Calu3 (cell line): ENCODE data around the gene FLNA. TPM values are rescaled to one million over a fixed set of nuclear protein-coding genes. Genes with fewer than 3 reads are reported as not detected.
A peak's percentile ranks its signal among the peaks of the same experiment; 100 is the strongest.
"Not testable (repeated sequence)": the region's sequence is repeated elsewhere in the genome, so short reads cannot be mapped to it uniquely, and the experiment has no call there.

ENCODE experiments used
- BruUV-seq: library from RNA; stranded (reverse); fragments of 400-500 nt; replicated peaks from 2 replicates; lab custom pipeline; 2021; lab: Mats Ljungman, UMichigan
- CTCF ChIA-PET: fragments of 300-600 bp; sonication (Branson Sonifier 250); formaldehyde crosslinking; loops from one replicate; lab custom pipeline; 2022; ENCODE audit warnings: antibody characterized with exemption; lab: Charles Lee
- DNase-seq: peaks from one replicate; pipeline ENCODE4 v3.0.0; 2022
- H3K27ac Mint-ChIP-seq: one replicate; pipeline ENCODE4 v1.8.0; 2022; ENCODE audit warnings: mixed read lengths; ENCODE audit not compliant: unreplicated experiment
- H3K27me3 Mint-ChIP-seq: one replicate; pipeline ENCODE4 v1.8.0; 2022; ENCODE audit warnings: mixed read lengths; ENCODE audit not compliant: unreplicated experiment
- H3K36me3 Mint-ChIP-seq: one replicate; pipeline ENCODE4 v1.8.0; 2022; ENCODE audit warnings: mild to moderate bottlenecking, moderate library complexity, mixed read lengths; ENCODE audit not compliant: insufficient read depth, unreplicated experiment
- H3K4me1 Mint-ChIP-seq: one replicate; pipeline ENCODE4 v1.8.0; 2022; ENCODE audit warnings: mild to moderate bottlenecking, low read depth, mixed read lengths; ENCODE audit not compliant: unreplicated experiment
- H3K4me3 Mint-ChIP-seq: one replicate; pipeline ENCODE4 v1.8.0; 2022; ENCODE audit warnings: mild to moderate bottlenecking, low read depth, moderate library complexity, mixed read lengths; ENCODE audit not compliant: unreplicated experiment
- H3K9me3 Mint-ChIP-seq: one replicate; pipeline ENCODE4 v1.8.0; 2022; ENCODE audit warnings: low read depth, mixed read lengths; ENCODE audit not compliant: unreplicated experiment
- intact Hi-C: fragments of 100-400 bp; cut with micrococcal nuclease; formaldehyde crosslinking; loops from one replicate; pipeline ENCODE4 v1.10.0; 2022; ENCODE audit not compliant: unreplicated experiment
- total RNA-seq: library from RNA; stranded (reverse); gene quantifications from 2 replicates; pipeline ENCODE4 v1.2.3, GENCODE V29; 2022
- TF ChIP-seq, protein P1 (sequence below): fragments of 200-600 bp; IDR thresholded peaks from one replicate; pipeline ENCODE4 v1.8.0; 2022; ENCODE audit warnings: antibody characterized with exemption; ENCODE audit not compliant: unreplicated experiment

Gene FLNA
- total RNA-seq, 1 experiment from 2014 or later, result 1,240 TPM

GRCh38 chrX:154401045-154401799 lies 26.8 kb upstream of the FLNA start:
- no peak for DNase-seq
- CTCF ChIA-PET, result no interaction called here
- TF ChIP-seq, protein P1, sequence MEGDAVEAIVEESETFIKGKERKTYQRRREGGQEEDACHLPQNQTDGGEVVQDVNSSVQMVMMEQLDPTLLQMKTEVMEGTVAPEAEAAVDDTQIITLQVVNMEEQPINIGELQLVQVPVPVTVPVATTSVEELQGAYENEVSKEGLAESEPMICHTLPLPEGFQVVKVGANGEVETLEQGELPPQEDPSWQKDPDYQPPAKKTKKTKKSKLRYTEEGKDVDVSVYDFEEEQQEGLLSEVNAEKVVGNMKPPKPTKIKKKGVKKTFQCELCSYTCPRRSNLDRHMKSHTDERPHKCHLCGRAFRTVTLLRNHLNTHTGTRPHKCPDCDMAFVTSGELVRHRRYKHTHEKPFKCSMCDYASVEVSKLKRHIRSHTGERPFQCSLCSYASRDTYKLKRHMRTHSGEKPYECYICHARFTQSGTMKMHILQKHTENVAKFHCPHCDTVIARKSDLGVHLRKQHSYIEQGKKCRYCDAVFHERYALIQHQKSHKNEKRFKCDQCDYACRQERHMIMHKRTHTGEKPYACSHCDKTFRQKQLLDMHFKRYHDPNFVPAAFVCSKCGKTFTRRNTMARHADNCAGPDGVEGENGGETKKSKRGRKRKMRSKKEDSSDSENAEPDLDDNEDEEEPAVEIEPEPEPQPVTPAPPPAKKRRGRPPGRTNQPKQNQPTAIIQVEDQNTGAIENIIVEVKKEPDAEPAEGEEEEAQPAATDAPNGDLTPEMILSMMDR, result no peak

GRCh38 chrX:154400369-154400817 lies 26.0 kb upstream of the FLNA start:
- CTCF ChIA-PET, result interaction anchor here (1.2 kb wide), 1 partner anchor 141 kb away, joined by 3 read pairs; no protein-coding TSS in a partner anchor
- Mint-ChIP-seq H3K27ac (peak overlapping the region; percentile 86), H3K4me3 (peak overlapping the region; percentile 86), H3K36me3 (peaks cover 83% of the 10 kb centered on the region), H3K27me3 (peaks cover 16% of the 10 kb centered on the region)
- H3K9me3 Mint-ChIP-seq, H3K4me1 Mint-ChIP-seq, intact Hi-C loops, BruUV-seq, DNase-seq: not testable (repeated sequence)

More at GRCh38 chrX:154401045-154401799, 26.8 kb upstream of the FLNA start:
- no peaks in the 10 kb centered on the region for H3K9me3 Mint-ChIP-seq
- no peak overlapping the region for H3K4me3 Mint-ChIP-seq
- H3K4me1 Mint-ChIP-seq, result no peaks in the 10 kb centered on the region
- H3K27ac Mint-ChIP-seq, result peak overlapping the region; percentile 86
- H3K27me3 Mint-ChIP-seq, result peaks cover 16% of the 10 kb centered on the region
- no TSS peak for BruUV-seq
- peaks cover 83% of the 10 kb centered on the region for H3K36me3 Mint-ChIP-seq
- intact Hi-C loops, result no loop called here

DNA sequence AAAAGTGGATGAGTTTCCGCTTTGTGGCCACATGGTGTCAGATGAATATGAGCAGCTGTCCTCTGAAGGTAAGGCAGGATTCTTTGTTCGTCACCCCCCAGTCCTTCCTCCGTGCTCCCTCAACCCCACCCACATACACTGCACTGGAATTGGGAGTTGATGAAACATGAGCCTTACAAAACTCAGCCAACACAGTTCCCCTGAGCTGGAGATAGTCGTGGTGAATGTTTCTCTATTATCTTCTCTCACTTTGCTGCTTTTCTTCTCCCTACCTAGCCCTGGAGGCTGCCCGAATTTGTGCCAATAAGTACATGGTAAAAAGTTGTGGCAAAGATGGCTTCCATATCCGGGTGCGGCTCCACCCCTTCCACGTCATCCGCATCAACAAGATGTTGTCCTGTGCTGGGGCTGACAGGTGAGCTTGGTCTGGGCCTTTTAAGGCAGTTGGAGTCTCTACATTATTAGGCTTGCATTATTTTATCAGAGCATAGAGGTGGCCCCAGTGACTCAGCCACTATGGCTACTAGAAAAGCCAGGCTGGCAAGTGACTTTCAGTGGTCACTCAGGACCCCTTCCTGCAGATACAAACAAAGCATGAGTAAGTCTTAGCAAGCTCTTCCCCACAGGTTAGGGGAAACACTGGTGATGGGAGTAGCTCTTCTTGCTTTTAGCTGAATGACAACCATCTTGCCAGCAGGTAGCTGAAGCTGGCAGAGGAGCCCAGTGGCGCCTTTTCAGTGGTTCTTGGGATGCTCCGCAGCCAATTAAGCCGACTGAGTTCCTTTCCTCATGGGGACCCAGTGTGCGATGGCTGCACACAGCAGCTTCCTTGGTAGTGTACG lies 25.3 kb upstream of the FLNA start:
- Mint-ChIP-seq H3K36me3 (peaks cover 81% of the 10 kb centered on the region), H3K27me3 (peaks cover 16% of the 10 kb centered on the region), H3K4me1 (no peaks in the 10 kb centered on the region), H3K27ac (peak overlapping the region; percentile 99), H3K4me3 (peak overlapping the region; percentile 86), H3K9me3 (no peaks in the 10 kb centered on the region)
- DNase-seq, result no peak
- intact Hi-C loops, result no loop called here
- BruUV-seq, result no TSS peak
- CTCF ChIA-PET, result interaction anchor here (1.2 kb wide), 1 partner anchor 142 kb away, joined by 3 read pairs; no protein-coding TSS in a partner anchor
- TF ChIP-seq, protein P1, result no peak

DNA sequence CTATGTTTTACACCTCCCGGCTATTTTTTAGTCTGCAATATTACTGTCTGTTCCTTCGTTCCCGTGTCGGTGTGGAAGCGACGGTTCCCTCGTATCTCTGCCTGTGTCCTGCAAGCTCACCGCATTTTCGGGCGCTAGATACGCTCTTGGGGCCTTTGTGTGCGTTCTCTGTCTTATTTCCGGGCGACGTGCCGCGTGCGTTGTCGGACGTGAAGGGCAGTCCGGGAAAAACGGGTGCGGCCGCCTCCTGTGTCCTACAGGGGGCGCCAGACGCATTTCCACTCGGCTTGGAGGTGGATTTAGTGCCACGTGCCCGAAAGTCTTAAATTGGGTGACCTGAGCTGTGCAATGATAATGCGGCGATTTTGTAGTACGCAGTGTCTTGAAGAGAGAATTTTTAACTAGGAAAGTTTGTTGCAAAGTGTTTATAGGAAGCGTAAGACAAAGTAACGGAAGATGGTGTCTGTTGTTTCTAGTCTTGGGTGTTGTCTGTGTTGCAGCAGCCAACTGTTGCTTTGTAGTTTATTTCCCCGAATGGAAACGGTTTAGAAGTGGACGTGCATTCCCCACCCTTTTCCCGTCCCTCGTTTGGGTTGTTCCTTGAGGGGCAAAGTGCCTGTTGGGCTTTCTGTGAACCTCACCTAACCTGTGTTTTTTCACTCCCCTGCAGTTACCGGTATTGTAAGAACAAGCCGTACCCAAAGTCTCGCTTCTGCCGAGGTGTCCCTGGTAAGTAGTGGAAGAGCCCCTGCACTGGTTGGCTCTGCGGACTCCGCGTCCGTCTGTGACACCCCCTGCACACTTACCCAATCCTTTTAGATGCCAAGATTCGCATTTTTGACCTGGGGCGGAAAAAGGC lies 24.5 kb upstream of the FLNA start:
- H3K9me3 Mint-ChIP-seq, result no peaks in the 10 kb centered on the region
- intact Hi-C loops, result no loop called here
- peak overlapping the region; percentile 86 for H3K4me3 Mint-ChIP-seq
- DNase-seq, result peak; percentile 88
- CTCF ChIA-PET, result interaction anchor here (1.2 to 2.2 kb wide), 2 partner anchors 128 to 143 kb away, joined by 3 to 8 read pairs; no protein-coding TSS in a partner anchor
- H3K36me3 Mint-ChIP-seq, result peaks cover 78% of the 10 kb centered on the region
- TSS peak; percentile 79 for BruUV-seq
- TF ChIP-seq, protein P1, result peak; percentile 92
- H3K27me3 Mint-ChIP-seq, result peaks cover 16% of the 10 kb centered on the region
- no peaks in the 10 kb centered on the region for H3K4me1 Mint-ChIP-seq
- H3K27ac Mint-ChIP-seq, result peak overlapping the region; percentile 99
